Measurements from ENCODE around the gene TNFAIP1. TPM values are rescaled to one million over a fixed set of nuclear protein-coding genes. Genes with fewer than 3 reads are reported as not detected.

Gene TNFAIP1
- total RNA-seq, 1 donor from 2014 or later: 18.8 TPM

GRCh38 chr17:28324781-28325180 is 10.8 kb upstream of the TNFAIP1 start:
- no peaks in the 10 kb centered on the region for H3K27me3 ChIP-seq (ENCODE audit: control insufficient read depth in 3 of 3, insufficient read depth in 3 of 3, low read length in 3 of 3)

GRCh38 chr17:28325211-28325610 is 10.3 kb upstream of the TNFAIP1 start:
- H3K27me3 ChIP-seq (ENCODE audit: control insufficient read depth in 3 of 3, insufficient read depth in 3 of 3, low read length in 3 of 3): no peaks in the 10 kb centered on the region
- H3K4me3 ChIP-seq (ENCODE audit: low read length in 3 of 3): no peak overlapping the region
- H3K36me3 ChIP-seq (ENCODE audit: control insufficient read depth in 3 of 3, insufficient read depth in 3 of 3, low read length in 3 of 3): peaks cover 13 to 24% (median 19%) of the 10 kb centered on the region in 3 donors
- no peaks in the 10 kb centered on the region for H3K9me3 ChIP-seq (ENCODE audit: control insufficient read depth in 3 of 3, low read length in 3 of 3)
- H3K27ac ChIP-seq (ENCODE audit: low read depth, low read length): no peak overlapping the region
- H3K4me1 ChIP-seq (ENCODE audit: control insufficient read depth in 3 of 3, insufficient read depth in 3 of 3, low read length in 3 of 3): peaks cover 0 to 4% (median 0%) of the 10 kb centered on the region in 3 donors
- no peak overlapping the region for H3K9ac ChIP-seq (ENCODE audit: low read depth in 1 of 3, low read length in 3 of 3)

More at GRCh38 chr17:28324781-28325180, 10.8 kb upstream of the TNFAIP1 start:
- Histone ChIP-seq H3K9ac (ENCODE audit: low read depth in 1 of 3, low read length in 3 of 3) (no peak overlapping the region), H3K4me3 (ENCODE audit: low read length in 3 of 3) (no peak overlapping the region), H3K27ac (ENCODE audit: low read depth, low read length) (no peak overlapping the region), H3K36me3 (ENCODE audit: control insufficient read depth in 3 of 3, insufficient read depth in 3 of 3, low read length in 3 of 3) (peaks cover 13 to 24% (median 19%) of the 10 kb centered on the region in 3 donors), H3K9me3 (ENCODE audit: control insufficient read depth in 3 of 3, low read length in 3 of 3) (no peaks in the 10 kb centered on the region), H3K4me1 (ENCODE audit: control insufficient read depth in 3 of 3, insufficient read depth in 3 of 3, low read length in 3 of 3) (peaks cover 0 to 6% (median 3%) of the 10 kb centered on the region in 3 donors)

- H3K27me3 ChIP-seq (ENCODE audit: control insufficient read depth in 3 of 3, insufficient read depth in 3 of 3, low read length in 3 of 3): no peaks in the 10 kb centered on the region
- H3K27ac ChIP-seq (ENCODE audit: low read depth, low read length): no peak overlapping the region
- H3K9me3 ChIP-seq (ENCODE audit: control insufficient read depth in 3 of 3, low read length in 3 of 3): no peaks in the 10 kb centered on the region
- H3K4me1 ChIP-seq (ENCODE audit: control insufficient read depth in 3 of 3, insufficient read depth in 3 of 3, low read length in 3 of 3): no peaks in the 10 kb centered on the region
- no peak overlapping the region for H3K4me3 ChIP-seq (ENCODE audit: low read length in 3 of 3)
- H3K36me3 ChIP-seq (ENCODE audit: control insufficient read depth in 3 of 3, insufficient read depth in 3 of 3, low read length in 3 of 3): peaks cover 20 to 31% (median 26%) of the 10 kb centered on the region in 3 donors
- no peak overlapping the region for H3K9ac ChIP-seq (ENCODE audit: low read depth in 1 of 3, low read length in 3 of 3)
Observed at GRCh38 chr17:28326114-28326513, 9.4 kb upstream of the TNFAIP1 start.

GRCh38 chr17:28327031-28327607 is 8.4 kb upstream of the TNFAIP1 start:
- H3K27me3 ChIP-seq (ENCODE audit: control insufficient read depth in 3 of 3, insufficient read depth in 3 of 3, low read length in 3 of 3): no peaks in the 10 kb centered on the region
- H3K4me1 ChIP-seq (ENCODE audit: control insufficient read depth in 3 of 3, insufficient read depth in 3 of 3, low read length in 3 of 3): no peaks in the 10 kb centered on the region
- peaks cover 29 to 40% (median 34%) of the 10 kb centered on the region in 3 donors for H3K36me3 ChIP-seq (ENCODE audit: control insufficient read depth in 3 of 3, insufficient read depth in 3 of 3, low read length in 3 of 3)
- no peak overlapping the region for H3K9ac ChIP-seq (ENCODE audit: low read depth in 1 of 3, low read length in 3 of 3)
- H3K27ac ChIP-seq (ENCODE audit: low read depth, low read length): no peak overlapping the region
- H3K4me3 ChIP-seq (ENCODE audit: low read length in 3 of 3): no peak overlapping the region
- no peaks in the 10 kb centered on the region for H3K9me3 ChIP-seq (ENCODE audit: control insufficient read depth in 3 of 3, low read length in 3 of 3)

- Histone ChIP-seq H3K27me3 (ENCODE audit: control insufficient read depth in 3 of 3, insufficient read depth in 3 of 3, low read length in 3 of 3) (no peaks in the 10 kb centered on the region), H3K9me3 (ENCODE audit: control insufficient read depth in 3 of 3, low read length in 3 of 3) (no peaks in the 10 kb centered on the region), H3K36me3 (ENCODE audit: control insufficient read depth in 3 of 3, insufficient read depth in 3 of 3, low read length in 3 of 3) (peaks cover 30 to 44% (median 34%) of the 10 kb centered on the region in 3 donors), H3K4me3 (ENCODE audit: low read length in 3 of 3) (no peak overlapping the region), H3K9ac (ENCODE audit: low read depth in 1 of 3, low read length in 3 of 3) (no peak overlapping the region), H3K4me1 (ENCODE audit: control insufficient read depth in 3 of 3, insufficient read depth in 3 of 3, low read length in 3 of 3) (no peaks in the 10 kb centered on the region), H3K27ac (ENCODE audit: low read depth, low read length) (no peak overlapping the region)
Observed at GRCh38 chr17:28327709-28328108, 7.9 kb upstream of the TNFAIP1 start.

- no peaks in the 10 kb centered on the region for H3K9me3 ChIP-seq (ENCODE audit: control insufficient read depth in 3 of 3, low read length in 3 of 3)
- H3K4me3 ChIP-seq (ENCODE audit: low read length in 3 of 3): no peak overlapping the region
- H3K36me3 ChIP-seq (ENCODE audit: control insufficient read depth in 3 of 3, insufficient read depth in 3 of 3, low read length in 3 of 3): peaks cover 30 to 44% (median 34%) of the 10 kb centered on the region in 3 donors
- H3K27ac ChIP-seq (ENCODE audit: low read depth, low read length): no peak overlapping the region
- no peak overlapping the region for H3K9ac ChIP-seq (ENCODE audit: low read depth in 1 of 3, low read length in 3 of 3)
- H3K27me3 ChIP-seq (ENCODE audit: control insufficient read depth in 3 of 3, insufficient read depth in 3 of 3, low read length in 3 of 3): no peaks in the 10 kb centered on the region
- peaks cover under 1 to 4% (median 4%) of the 10 kb centered on the region in 3 donors for H3K4me1 ChIP-seq (ENCODE audit: control insufficient read depth in 3 of 3, insufficient read depth in 3 of 3, low read length in 3 of 3)
Observed at GRCh38 chr17:28328325-28328724, 7.2 kb upstream of the TNFAIP1 start.

- no peak overlapping the region for H3K4me3 ChIP-seq (ENCODE audit: low read length in 3 of 3)
- H3K4me1 ChIP-seq (ENCODE audit: control insufficient read depth in 3 of 3, insufficient read depth in 3 of 3, low read length in 3 of 3): peaks cover 16 to 20% (median 18%) of the 10 kb centered on the region in 3 donors
- H3K27me3 ChIP-seq (ENCODE audit: control insufficient read depth in 3 of 3, insufficient read depth in 3 of 3, low read length in 3 of 3): no peaks in the 10 kb centered on the region
- H3K36me3 ChIP-seq (ENCODE audit: control insufficient read depth in 3 of 3, insufficient read depth in 3 of 3, low read length in 3 of 3): peaks cover 30 to 44% (median 34%) of the 10 kb centered on the region in 3 donors
- no peak overlapping the region for H3K9ac ChIP-seq (ENCODE audit: low read depth in 1 of 3, low read length in 3 of 3)
- no peaks in the 10 kb centered on the region for H3K9me3 ChIP-seq (ENCODE audit: control insufficient read depth in 3 of 3, low read length in 3 of 3)
- no peak overlapping the region for H3K27ac ChIP-seq (ENCODE audit: low read depth, low read length)
Observed at GRCh38 chr17:28330671-28331070, 4.9 kb upstream of the TNFAIP1 start.

- Histone ChIP-seq H3K27ac (ENCODE audit: low read depth, low read length) (no peak overlapping the region), H3K9ac (ENCODE audit: low read depth in 1 of 3, low read length in 3 of 3) (peak overlapping the region in 2 of 3 donors; percentile 2 to 4), H3K9me3 (ENCODE audit: control insufficient read depth in 3 of 3, low read length in 3 of 3) (no peaks in the 10 kb centered on the region), H3K27me3 (ENCODE audit: control insufficient read depth in 3 of 3, insufficient read depth in 3 of 3, low read length in 3 of 3) (no peaks in the 10 kb centered on the region), H3K36me3 (ENCODE audit: control insufficient read depth in 3 of 3, insufficient read depth in 3 of 3, low read length in 3 of 3) (peaks cover 30 to 43% (median 34%) of the 10 kb centered on the region in 3 donors), H3K4me1 (ENCODE audit: control insufficient read depth in 3 of 3, insufficient read depth in 3 of 3, low read length in 3 of 3) (peaks cover 27 to 31% (median 30%) of the 10 kb centered on the region in 3 donors), H3K4me3 (ENCODE audit: low read length in 3 of 3) (no peak overlapping the region)
Observed at GRCh38 chr17:28331891-28332420, 3.6 kb upstream of the TNFAIP1 start.

- Histone ChIP-seq H3K27me3 (ENCODE audit: control insufficient read depth in 3 of 3, insufficient read depth in 3 of 3, low read length in 3 of 3) (no peaks in the 10 kb centered on the region), H3K9me3 (ENCODE audit: control insufficient read depth in 3 of 3, low read length in 3 of 3) (no peaks in the 10 kb centered on the region), H3K27ac (ENCODE audit: low read depth, low read length) (no peak overlapping the region), H3K4me3 (ENCODE audit: low read length in 3 of 3) (no peak overlapping the region), H3K36me3 (ENCODE audit: control insufficient read depth in 3 of 3, insufficient read depth in 3 of 3, low read length in 3 of 3) (peaks cover 28 to 32% (median 28%) of the 10 kb centered on the region in 3 donors), H3K4me1 (ENCODE audit: control insufficient read depth in 3 of 3, insufficient read depth in 3 of 3, low read length in 3 of 3) (peaks cover 37 to 40% (median 38%) of the 10 kb centered on the region in 3 donors), H3K9ac (ENCODE audit: low read depth in 1 of 3, low read length in 3 of 3) (peak overlapping the region in 2 of 3 donors; percentile 12 to 16)
Observed at GRCh38 chr17:28333083-28333746, 2.3 kb upstream of the TNFAIP1 start.

- Histone ChIP-seq H3K4me3 (ENCODE audit: low read length in 3 of 3) (peak overlapping the region; percentile 90 to 96 (median 94)), H3K27me3 (ENCODE audit: control insufficient read depth in 3 of 3, insufficient read depth in 3 of 3, low read length in 3 of 3) (no peaks in the 10 kb centered on the region), H3K9me3 (ENCODE audit: control insufficient read depth in 3 of 3, low read length in 3 of 3) (no peaks in the 10 kb centered on the region), H3K36me3 (ENCODE audit: control insufficient read depth in 3 of 3, insufficient read depth in 3 of 3, low read length in 3 of 3) (peaks cover 19 to 23% (median 22%) of the 10 kb centered on the region in 3 donors), H3K4me1 (ENCODE audit: control insufficient read depth in 3 of 3, insufficient read depth in 3 of 3, low read length in 3 of 3) (peaks cover 39 to 40% (median 40%) of the 10 kb centered on the region in 3 donors), H3K27ac (ENCODE audit: low read depth, low read length) (peak overlapping the region; percentile 95), H3K9ac (ENCODE audit: low read depth in 1 of 3, low read length in 3 of 3) (peak overlapping the region; percentile 89 to 91 (median 90))
Observed at GRCh38 chr17:28334171-28334570, 1.4 kb upstream of the TNFAIP1 start.
